Activated CD4-positive, alpha-beta T cell treated with anti-CD3 and anti-CD28 coated beads, Interleukin-2, amount 50 U/mL, for 24 hours (primary cell): ENCODE results near the gene VGLL1.

Source experiments
- DNase-seq, 2 donors: peaks; one replicate each; pipeline ENCODE4 v3.0.0-alpha.2; 2020; ENCODE audit warnings: low read depth in 1 of 2, low spot score in 1 of 2

VGLL1 gene

DNA sequence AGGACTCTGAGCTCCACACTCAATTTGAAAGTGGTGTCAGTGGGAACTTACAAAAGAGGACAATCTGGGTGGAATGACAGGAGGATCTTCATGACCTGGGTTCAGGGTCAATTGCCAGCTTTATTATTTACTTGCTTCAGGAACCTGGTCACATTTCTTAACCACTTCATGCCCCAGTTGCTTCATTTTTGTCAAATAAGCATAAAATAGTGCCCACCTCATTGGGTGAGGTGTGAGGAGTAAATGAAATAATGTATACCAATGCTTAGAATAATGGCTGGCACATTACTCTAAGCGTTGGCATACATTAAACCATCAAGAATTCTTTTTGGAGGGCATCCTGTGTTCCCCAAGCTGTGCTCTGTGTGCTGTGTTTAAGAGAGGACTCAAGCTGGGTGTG lies 19.4 kb downstream of the VGLL1 start:
- no peak for DNase-seq

- DNase-seq, result no peak
Measured at GRCh38 chrX:136555694-136556093, 23.7 kb downstream of the VGLL1 start.

DNA sequence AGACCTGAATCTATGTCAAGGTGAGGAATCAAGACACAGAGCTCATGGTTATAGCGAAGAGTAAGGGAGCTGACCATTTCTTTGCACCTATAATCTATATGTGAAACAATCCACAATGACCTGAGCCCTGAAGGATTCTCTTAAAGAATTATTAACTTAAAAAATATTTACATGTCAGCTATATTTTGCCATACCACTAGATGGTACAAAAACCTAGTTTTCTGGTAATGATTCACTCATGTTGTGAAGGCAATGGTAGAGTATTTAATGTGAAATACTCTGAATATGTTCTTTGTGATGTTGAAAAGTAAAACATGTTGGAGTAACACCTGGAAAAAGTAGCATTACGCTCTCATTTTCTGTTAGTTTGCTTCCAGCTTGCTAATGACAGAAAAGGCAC lies 40.0 kb downstream of the VGLL1 start:
- DNase-seq, result no peak

GRCh38 chrX:136574548-136574947 lies 42.5 kb downstream of the VGLL1 start:
- DNase-seq, result no peak

DNA sequence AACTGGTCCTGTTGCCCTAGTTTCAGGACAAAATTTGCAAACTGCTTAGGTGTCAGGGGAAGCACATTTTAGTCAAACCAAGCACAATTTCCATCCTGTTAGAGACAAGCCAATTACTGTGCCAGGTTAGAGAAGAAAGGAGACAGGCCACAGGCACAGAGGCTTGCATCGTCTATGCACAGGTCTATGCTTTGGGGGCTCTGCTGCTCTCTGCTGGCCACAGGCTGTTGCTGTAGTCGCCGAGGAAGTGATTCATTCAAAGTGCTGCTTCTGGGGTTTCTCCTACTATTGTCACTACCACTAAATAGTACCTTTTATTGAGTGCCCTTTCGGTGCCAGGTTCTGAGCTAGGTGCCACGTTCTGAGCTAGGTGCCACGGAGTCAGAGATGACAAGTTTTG lies 45.5 kb downstream of the VGLL1 start:
- peak; percentile 18 to 52 for DNase-seq

DNA sequence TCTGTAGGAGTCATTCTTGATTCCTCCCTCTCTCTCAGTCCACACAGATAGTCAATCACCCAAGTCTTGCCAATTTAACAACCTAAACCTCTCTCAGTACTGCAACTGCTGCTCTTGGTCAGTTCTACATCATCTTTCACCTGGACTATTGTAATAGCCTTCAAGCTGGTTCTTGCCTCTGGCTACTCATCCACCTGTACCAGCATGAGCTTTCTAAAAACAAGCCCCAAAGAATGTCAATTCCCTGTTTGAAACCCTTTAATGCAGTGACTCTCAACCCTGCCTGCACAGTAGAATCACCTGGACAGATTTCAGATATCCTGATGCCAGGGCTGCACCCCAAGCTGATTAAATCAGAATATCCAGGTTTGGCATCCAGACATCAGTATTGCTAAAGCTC lies 48.3 kb downstream of the VGLL1 start:
- no peak for DNase-seq

DNA sequence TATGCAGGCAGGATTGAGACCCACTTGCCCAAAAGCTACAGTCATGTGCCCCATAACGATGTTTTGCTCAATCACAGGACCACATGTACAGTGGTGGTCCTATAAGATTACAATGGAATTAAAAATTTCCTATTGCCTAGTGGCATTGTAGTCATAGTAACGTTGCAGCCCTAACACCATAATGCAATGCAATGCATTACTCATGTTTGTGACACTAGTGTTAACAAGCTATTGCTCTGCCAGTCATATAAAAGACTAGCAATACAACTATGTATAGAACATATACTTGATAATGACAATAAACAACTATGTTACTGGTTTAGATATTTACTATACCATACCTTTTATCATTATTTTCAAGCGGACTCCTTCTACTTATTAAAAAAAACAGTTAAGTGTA lies 50.6 kb downstream of the VGLL1 start:
- DNase-seq, result no peak

DNA sequence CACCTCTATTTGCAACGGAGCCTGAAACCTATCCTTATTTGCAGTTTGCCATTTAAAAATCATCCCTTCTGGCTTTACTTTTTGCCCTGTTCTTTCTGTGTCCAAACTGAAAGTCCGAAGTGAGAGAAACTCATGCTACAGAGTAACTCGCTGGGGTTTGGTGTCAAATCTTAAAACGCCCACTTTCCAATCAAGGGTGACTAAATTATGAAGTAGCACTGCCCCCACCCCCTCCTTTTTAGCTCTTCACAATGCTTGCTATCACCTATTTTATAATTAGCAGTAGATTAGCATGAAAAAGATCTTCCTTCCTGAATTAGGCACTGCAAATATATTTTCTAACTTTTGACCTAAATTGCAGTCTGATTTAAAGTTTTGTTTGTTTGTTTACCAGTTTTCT lies 52.5 kb downstream of the VGLL1 start:
- DNase-seq, result no peak

DNA sequence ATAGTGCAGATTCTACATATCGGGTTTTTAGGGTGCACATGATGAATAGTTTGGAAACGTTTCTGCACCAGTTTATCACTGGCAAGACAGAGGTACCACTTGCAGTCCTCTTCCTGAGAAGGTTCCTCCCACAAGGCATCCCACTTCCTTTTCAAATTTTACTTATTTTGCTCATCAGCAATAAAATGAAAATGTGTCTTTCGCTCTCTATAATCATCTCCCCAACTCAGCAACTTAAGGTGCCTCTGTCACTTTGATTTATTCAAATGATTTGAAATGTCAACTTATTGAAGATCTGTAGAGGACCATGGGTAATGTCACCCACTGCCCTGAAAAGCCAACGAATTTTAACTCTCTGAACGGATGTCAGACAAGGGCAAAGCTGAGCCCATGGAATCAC lies 53.2 kb downstream of the VGLL1 start:
- DNase-seq, result no peak

DNA sequence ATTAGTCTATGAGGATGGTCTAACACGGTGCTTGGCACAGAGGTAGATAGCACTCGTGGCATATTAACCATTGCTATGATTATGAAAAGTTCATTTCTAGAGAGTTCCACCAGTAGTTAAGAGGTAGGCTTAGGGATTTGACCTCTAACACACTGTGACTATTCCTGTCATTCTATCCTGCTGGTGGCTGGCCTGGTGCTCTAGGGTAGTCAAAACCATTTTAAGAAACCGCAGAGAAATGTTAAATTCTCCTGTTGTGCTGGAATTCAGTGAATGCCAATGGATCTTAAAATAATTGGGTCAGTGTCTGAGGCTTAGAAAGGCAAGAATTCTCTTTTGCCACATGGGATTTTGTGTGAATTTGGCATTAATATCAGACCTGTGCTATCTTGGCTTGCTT lies 53.9 kb downstream of the VGLL1 start:
- DNase-seq, result no peak

DNA sequence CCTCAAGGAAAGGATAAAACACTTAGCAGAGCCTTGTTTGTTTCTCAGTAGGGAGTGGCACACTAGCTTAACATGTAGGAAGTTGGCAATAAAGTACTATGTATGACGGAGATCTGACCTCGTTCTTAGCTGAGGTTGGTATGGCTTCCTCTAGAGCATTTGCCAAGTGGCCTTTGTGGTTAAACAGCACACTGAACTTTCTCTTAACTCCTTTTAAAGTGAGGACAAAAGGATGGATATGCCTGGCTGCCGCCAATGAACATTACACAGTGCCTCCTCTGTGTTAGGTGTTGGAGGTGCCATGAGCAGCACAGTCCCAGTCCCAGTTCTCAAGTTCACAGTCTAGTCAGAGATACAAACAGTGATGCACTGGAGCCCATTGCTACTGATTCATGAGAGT lies 54.4 kb downstream of the VGLL1 start:
- DNase-seq, result no peak

GRCh38 chrX:136587532-136587931 lies 55.5 kb downstream of the VGLL1 start:
- DNase-seq, result no peak

DNA sequence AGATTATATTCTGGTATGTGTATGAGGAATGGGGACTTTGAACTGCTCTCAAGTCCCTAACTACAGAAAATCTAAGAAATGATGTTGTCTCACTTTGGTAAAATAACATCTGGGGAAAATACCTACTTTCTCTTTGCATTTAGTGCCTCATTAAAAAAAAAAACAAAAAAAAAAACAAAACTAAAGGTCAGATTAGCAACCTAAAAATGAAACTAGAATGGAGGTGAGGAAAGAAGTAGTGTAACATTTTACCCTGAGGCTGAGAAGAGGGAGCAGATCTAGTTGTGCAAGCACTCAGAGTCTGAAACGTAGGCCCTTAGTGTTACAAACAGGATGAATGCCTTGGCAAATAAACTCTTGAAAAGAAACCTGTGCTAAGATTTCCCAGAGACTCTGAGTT lies 56.0 kb downstream of the VGLL1 start:
- DNase-seq, result no peak

DNA sequence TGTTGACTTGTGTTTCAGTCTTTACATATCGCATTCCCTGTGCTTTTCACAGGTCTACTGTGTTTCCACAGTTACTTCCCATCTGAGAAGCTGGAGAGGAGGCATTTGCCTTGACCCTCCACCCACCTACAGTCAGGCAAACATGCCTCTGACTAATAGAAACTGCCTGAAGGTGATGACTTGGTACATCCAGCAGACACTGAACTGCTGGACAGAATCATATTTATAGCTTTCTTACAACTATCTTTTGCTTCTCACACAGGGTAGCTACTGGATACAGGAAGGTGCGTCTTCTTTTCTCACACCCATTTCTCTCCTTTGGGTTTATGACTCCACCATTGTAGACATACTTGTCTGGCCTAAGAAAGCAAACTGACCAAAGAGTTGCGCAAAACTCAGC lies 58.0 kb downstream of the VGLL1 start:
- no peak for DNase-seq

GRCh38 chrX:136597356-136597755 lies 65.3 kb downstream of the VGLL1 start:
- DNase-seq, result no peak

- no peak for DNase-seq
Measured at GRCh38 chrX:136597954-136598353, 65.9 kb downstream of the VGLL1 start.

DNA sequence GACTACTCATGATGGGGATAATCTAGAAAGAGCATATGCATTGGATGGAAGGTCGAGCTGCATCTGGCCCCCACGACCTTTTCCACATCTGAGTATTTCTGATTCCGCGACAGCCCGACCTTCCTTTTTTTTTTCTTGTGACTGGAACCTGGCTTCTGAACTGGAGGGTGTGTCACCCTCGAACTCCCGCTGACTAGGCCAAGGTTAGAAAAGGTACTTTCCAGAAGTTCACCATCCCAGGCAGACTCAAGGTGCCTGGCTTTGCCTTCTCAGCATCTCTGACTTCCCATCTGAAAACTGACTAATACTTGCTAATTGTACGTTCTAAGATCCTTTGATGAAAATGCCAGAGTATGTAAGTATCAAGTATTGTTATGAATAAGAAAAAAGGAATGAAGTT lies 66.6 kb downstream of the VGLL1 start:
- peak in 1 of 2 donors; percentile 35 for DNase-seq

DNA sequence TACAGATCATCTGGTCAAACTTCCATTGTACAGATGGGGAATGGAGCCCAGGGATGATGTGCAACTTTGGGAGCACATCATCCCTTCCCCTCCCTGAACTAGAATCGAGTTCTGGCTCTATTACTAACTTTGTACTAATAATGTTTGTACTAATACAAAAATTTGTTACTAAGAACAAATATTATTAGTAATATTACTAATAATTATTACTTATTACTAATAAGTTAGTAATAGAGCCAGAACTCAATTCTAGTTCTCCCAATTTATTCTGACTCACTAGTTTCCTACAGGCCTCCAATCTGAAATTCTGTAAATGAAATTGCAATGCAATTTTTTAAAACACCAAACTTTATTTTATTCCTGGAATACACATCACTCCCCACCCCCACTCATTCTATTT lies 68.0 kb downstream of the VGLL1 start:
- DNase-seq, result no peak
